Neural progenitor cell (in vitro differentiated cells): ENCODE data around the gene NDUFS6.

Experiments
- CTCF ChIP-seq: fragments of 200-600 bp; sonication (generic); IDR thresholded peaks from 2 replicates; pipeline ENCODE4 v1.5.1; 2017; ENCODE audit warnings: antibody characterized with exemption, mild to moderate bottlenecking
- EZH2 ChIP-seq: fragments of 200-600 bp; sonication (generic); IDR thresholded peaks from 2 replicates; pipeline ENCODE4 v1.6.1; 2017; ENCODE audit warnings: antibody characterized with exemption, mild to moderate bottlenecking, moderate library complexity

GRCh38 chr5:1814183-1815020 lies 13.2 kb downstream of the NDUFS6 start:
- TF ChIP-seq CTCF (no peak), EZH2 (no peak)
